WTC11 (cell line): ENCODE data around the gene GNG8. TPM values are rescaled to one million over a fixed set of nuclear protein-coding genes. Genes with fewer than 3 reads are reported as not detected.

ENCODE experiments used
- ATAC-seq: fragments of 200-7000 bp; cut with Tn5 transposase; 2 replicates; pipeline ENCODE4 v1.10.0; 2021; ENCODE audit warnings: mild to moderate bottlenecking, moderate library complexity
- CTCF ChIA-PET: fragments of 300-600 bp; sonication (Branson Sonifier 250); formaldehyde crosslinking; loops from one replicate; lab custom pipeline; 2021; ENCODE audit warnings: antibody characterized with exemption; lab: Charles Lee
- POLR2A ChIA-PET: fragments of 350-600 bp; sonication (Branson Sonifier 250); formaldehyde crosslinking; loops from one replicate; lab custom pipeline; 2021; ENCODE audit warnings: antibody characterized with exemption; lab: Charles Lee
- DNase-seq: peaks from one replicate; pipeline ENCODE4 v3.0.0; 2021; ENCODE audit warnings: low spot score
- H3K27ac Mint-ChIP-seq: 2 replicates; pipeline ENCODE4 v1.8.0; 2021; ENCODE audit warnings: mixed read lengths
- H3K27me3 Mint-ChIP-seq: 2 replicates; pipeline ENCODE4 v1.8.0; 2021; ENCODE audit warnings: low read depth, mild to moderate bottlenecking, moderate library complexity, mixed read lengths
- H3K36me3 Mint-ChIP-seq: 2 replicates; pipeline ENCODE4 v1.8.0; 2021; ENCODE audit warnings: mixed read lengths
- H3K4me1 Mint-ChIP-seq: 2 replicates; pipeline ENCODE4 v1.8.0; 2022; ENCODE audit warnings: mixed read lengths
- H3K4me3 Mint-ChIP-seq: 2 replicates; pipeline ENCODE4 v1.8.0; 2021; ENCODE audit warnings: mild to moderate bottlenecking, moderate library complexity, mixed read lengths
- H3K9me3 Mint-ChIP-seq: 2 replicates; pipeline ENCODE4 v1.8.0; 2021; ENCODE audit warnings: mixed read lengths
- ATF3 ChIP-seq: sonication (generic); formaldehyde crosslinking; conservative IDR thresholded peaks from 2 replicates; pipeline ENCODE4 v1.8.1; 2022; ENCODE audit warnings: mild to moderate bottlenecking, missing genetic modification reagents
- CREM ChIP-seq: sonication (generic); formaldehyde crosslinking; IDR thresholded peaks from 2 replicates; pipeline ENCODE4 v1.8.1; 2022; ENCODE audit warnings: mild to moderate bottlenecking, missing genetic modification reagents, moderate library complexity
- CTCF ChIP-seq: fragments of 200-600 bp; IDR thresholded peaks from 2 replicates; pipeline ENCODE4 v1.8.0; 2022; ENCODE audit warnings: antibody characterized with exemption
- ELF4 ChIP-seq: sonication (generic); formaldehyde crosslinking; IDR thresholded peaks from 2 replicates; pipeline ENCODE4 v1.8.1; 2022; ENCODE audit warnings: low read depth, mild to moderate bottlenecking, moderate library complexity, missing genetic modification reagents
- ESRRA ChIP-seq: sonication (generic); formaldehyde crosslinking; IDR thresholded peaks from 2 replicates; pipeline ENCODE4 v1.8.1; 2022; ENCODE audit warnings: mild to moderate bottlenecking, missing genetic modification reagents, borderline replicate concordance
- ETV6 ChIP-seq: sonication (generic); formaldehyde crosslinking; IDR thresholded peaks from 2 replicates; pipeline ENCODE4 v1.8.1; 2022; ENCODE audit warnings: mild to moderate bottlenecking, missing genetic modification reagents
- FOXJ3 ChIP-seq: sonication (generic); formaldehyde crosslinking; IDR thresholded peaks from 2 replicates; pipeline ENCODE4 v1.9.0; 2021; ENCODE audit warnings: missing genetic modification reagents, mild to moderate bottlenecking, borderline replicate concordance
- GABPB1 ChIP-seq: sonication (generic); formaldehyde crosslinking; IDR thresholded peaks from 2 replicates; pipeline ENCODE4 v1.8.1; 2023; ENCODE audit warnings: mild to moderate bottlenecking, missing genetic modification reagents
- GTF2I ChIP-seq: fragments of 250-450 bp; sonication (Bioruptor Pico); conservative IDR thresholded peaks from 2 replicates; pipeline ENCODE4 v1.4.0; 2021; ENCODE audit warnings: mild to moderate bottlenecking
- KAT7 ChIP-seq: sonication (generic); formaldehyde crosslinking; IDR thresholded peaks from 2 replicates; pipeline ENCODE4 v1.8.1; 2023; ENCODE audit warnings: missing genetic modification reagents, mild to moderate bottlenecking, borderline replicate concordance
- NFE2L1 ChIP-seq: sonication (generic); formaldehyde crosslinking; IDR thresholded peaks from 2 replicates; pipeline ENCODE4 v1.8.1; 2023; ENCODE audit warnings: missing genetic modification reagents
- NR3C1 ChIP-seq: sonication (generic); formaldehyde crosslinking; conservative IDR thresholded peaks from 2 replicates; pipeline ENCODE4 v1.8.1; 2023; ENCODE audit warnings: low read depth, mild to moderate bottlenecking, missing genetic modification reagents
- SP1 ChIP-seq: sonication (generic); formaldehyde crosslinking; conservative IDR thresholded peaks from 2 replicates; pipeline ENCODE4 v1.8.1; 2022; ENCODE audit warnings: missing genetic modification reagents
- TP53 ChIP-seq: sonication (generic); formaldehyde crosslinking; IDR thresholded peaks from 2 replicates; pipeline ENCODE4 v1.8.1; 2023; ENCODE audit warnings: mild to moderate bottlenecking, missing genetic modification reagents
- ZNF219 ChIP-seq: sonication (generic); formaldehyde crosslinking; IDR thresholded peaks from 2 replicates; pipeline ENCODE4 v1.8.0; 2023; ENCODE audit warnings: missing genetic modification reagents, mild to moderate bottlenecking, borderline replicate concordance
- ZNF263 ChIP-seq: sonication (generic); formaldehyde crosslinking; IDR thresholded peaks from 2 replicates; pipeline ENCODE4 v1.8.1; 2022; ENCODE audit warnings: low read depth, mild to moderate bottlenecking, moderate library complexity, missing genetic modification reagents
- ZNF396 ChIP-seq: fragments of 250-450 bp; sonication (Bioruptor Pico); IDR thresholded peaks from 2 replicates; pipeline ENCODE4 v1.8.0; 2021; ENCODE audit warnings: mild to moderate bottlenecking, moderate library complexity, borderline replicate concordance
- ZNF423 ChIP-seq: fragments of 250-450 bp; sonication (Bioruptor Pico); IDR thresholded peaks from 2 replicates; pipeline ENCODE4 v2.1.2; 2022; ENCODE audit warnings: mild to moderate bottlenecking, moderate library complexity
- ZNF512 ChIP-seq: sonication (generic); formaldehyde crosslinking; IDR thresholded peaks from 2 replicates; pipeline ENCODE4 v1.8.1; 2022; ENCODE audit warnings: missing genetic modification reagents, borderline replicate concordance
- total RNA-seq: library from RNA; stranded (reverse); gene quantifications from 3 replicates; pipeline ENCODE4 v1.2.3, GENCODE V29; 2021
- TF ChIP-seq, protein P1 (sequence below): sonication (generic); formaldehyde crosslinking; IDR thresholded peaks from 2 replicates; pipeline ENCODE4 v1.8.1; 2023; ENCODE audit warnings: mild to moderate bottlenecking, missing genetic modification reagents, moderate library complexity
- TF ChIP-seq, protein P2 (sequence below): fragments of 250-450 bp; sonication (Bioruptor Pico); IDR thresholded peaks from 2 replicates; pipeline ENCODE4 v1.9.0; 2021; ENCODE audit warnings: mild to moderate bottlenecking
- TF ChIP-seq, protein P3 (sequence below): sonication (generic); formaldehyde crosslinking; IDR thresholded peaks from 2 replicates; pipeline ENCODE4 v1.8.1; 2022; ENCODE audit warnings: low read depth, mild to moderate bottlenecking, moderate library complexity, missing genetic modification reagents, borderline replicate concordance

Gene GNG8
- total RNA-seq, 1 experiment from 2014 or later, result not detected

DNA sequence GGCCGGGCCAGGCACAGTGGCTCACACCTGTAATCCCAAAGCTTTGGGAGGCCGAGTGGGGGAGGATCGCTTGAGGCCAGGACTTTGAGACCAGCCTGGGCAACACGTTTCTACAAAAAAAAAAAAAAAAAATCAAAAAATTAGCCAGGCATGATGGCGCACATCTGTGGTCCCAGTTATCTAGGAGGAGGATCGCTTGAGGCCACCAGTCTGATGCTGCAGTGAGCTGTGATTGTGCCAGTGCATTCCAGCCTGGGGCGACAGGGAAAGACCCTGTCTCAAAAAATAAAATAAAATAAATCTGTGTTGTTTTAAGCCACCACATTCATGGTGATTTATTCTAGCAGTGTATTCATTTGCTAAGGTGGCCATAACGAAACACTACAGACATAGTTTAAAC lies 29.1 kb upstream of the GNG8 start:
- Mint-ChIP-seq H3K4me3 (no peak overlapping the region), H3K36me3 (no peaks in the 10 kb centered on the region), H3K27ac (no peak overlapping the region), H3K4me1 (peaks cover 8% of the 10 kb centered on the region), H3K9me3 (no peaks in the 10 kb centered on the region), H3K27me3 (peaks cover 17% of the 10 kb centered on the region)
- TF ChIP-seq ZNF263 (CRISPR knock-in tag) (no peak), GABPB1 (CRISPR knock-in tag) (no peak)
- TF ChIP-seq, protein P1, sequence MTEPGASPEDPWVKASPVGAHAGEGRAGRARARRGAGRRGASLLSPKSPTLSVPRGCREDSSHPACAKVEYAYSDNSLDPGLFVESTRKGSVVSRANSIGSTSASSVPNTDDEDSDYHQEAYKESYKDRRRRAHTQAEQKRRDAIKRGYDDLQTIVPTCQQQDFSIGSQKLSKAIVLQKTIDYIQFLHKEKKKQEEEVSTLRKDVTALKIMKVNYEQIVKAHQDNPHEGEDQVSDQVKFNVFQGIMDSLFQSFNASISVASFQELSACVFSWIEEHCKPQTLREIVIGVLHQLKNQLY, result no peak
- TF ChIP-seq, protein P2, sequence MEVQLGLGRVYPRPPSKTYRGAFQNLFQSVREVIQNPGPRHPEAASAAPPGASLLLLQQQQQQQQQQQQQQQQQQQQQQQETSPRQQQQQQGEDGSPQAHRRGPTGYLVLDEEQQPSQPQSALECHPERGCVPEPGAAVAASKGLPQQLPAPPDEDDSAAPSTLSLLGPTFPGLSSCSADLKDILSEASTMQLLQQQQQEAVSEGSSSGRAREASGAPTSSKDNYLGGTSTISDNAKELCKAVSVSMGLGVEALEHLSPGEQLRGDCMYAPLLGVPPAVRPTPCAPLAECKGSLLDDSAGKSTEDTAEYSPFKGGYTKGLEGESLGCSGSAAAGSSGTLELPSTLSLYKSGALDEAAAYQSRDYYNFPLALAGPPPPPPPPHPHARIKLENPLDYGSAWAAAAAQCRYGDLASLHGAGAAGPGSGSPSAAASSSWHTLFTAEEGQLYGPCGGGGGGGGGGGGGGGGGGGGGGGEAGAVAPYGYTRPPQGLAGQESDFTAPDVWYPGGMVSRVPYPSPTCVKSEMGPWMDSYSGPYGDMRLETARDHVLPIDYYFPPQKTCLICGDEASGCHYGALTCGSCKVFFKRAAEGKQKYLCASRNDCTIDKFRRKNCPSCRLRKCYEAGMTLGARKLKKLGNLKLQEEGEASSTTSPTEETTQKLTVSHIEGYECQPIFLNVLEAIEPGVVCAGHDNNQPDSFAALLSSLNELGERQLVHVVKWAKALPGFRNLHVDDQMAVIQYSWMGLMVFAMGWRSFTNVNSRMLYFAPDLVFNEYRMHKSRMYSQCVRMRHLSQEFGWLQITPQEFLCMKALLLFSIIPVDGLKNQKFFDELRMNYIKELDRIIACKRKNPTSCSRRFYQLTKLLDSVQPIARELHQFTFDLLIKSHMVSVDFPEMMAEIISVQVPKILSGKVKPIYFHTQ, result no peak
- no peak for ATAC-seq
- CTCF ChIA-PET, result interaction anchor here (0.7 to 11.0 kb wide), 2 partner anchors 49 to 84 kb away, joined by 3 to 484 read pairs; no protein-coding TSS in a partner anchor
- DNase-seq, result no peak
- POLR2A ChIA-PET, result no interaction called here

DNA sequence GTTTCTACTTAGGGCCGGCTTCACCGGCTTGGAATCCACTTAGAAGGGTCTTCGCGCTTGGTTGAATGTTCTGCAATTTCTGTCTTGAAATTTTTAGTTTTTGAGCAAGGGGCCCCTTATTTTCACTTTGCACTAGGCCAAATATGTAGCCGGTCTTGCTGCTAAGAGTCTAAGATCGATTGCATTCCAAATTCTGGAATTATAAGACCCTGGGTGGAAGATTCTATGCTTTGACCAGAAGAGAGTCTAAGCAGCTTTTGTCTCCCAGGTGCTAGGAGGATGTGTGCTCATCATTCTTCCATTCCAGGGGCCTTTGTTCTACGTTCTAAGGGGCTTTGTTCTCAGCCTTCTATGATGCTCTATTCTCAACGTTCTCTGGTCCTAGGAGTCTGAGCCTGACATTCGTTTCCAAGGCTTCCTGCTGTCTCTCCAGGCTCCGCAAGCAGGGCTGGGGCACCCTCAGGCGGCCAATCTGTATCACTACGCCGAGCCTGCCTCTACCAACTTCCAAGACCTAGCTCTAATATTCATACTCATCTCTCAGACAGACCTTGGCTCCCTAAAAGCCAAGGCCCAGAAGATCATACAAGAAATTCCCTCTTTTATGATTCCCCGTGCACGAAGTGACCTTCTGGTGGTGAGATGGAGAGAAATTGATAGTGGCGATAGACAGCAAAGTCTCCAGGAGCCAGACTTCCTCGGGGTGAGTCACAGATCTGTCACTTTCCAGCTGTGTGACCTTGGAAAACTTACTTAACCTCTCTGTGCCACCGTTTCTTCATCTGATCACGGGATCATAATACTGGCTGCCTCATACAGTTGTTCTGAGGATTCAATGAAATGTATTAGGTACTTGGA lies 26.0 kb upstream of the GNG8 start:
- H3K27me3 Mint-ChIP-seq, result peaks cover 44% of the 10 kb centered on the region
- H3K4me1 Mint-ChIP-seq, result peaks cover 19% of the 10 kb centered on the region
- no peaks in the 10 kb centered on the region for H3K9me3 Mint-ChIP-seq
- ATAC-seq (peak; percentile 29), DNase-seq (peak; percentile 86)
- ChIA-PET POLR2A (interaction anchor here (0.5 to 2.0 kb wide), 9 partner anchors 25 to 166 kb away, joined by 3 to 6 read pairs (median 3); partner anchors contain the start of gene PNMA8B), CTCF (interaction anchor here (0.5 to 11.0 kb wide), 39 partner anchors 9 to 249 kb away, joined by 3 to 484 read pairs (median 9); partner anchors contain the start of genes CALM3, CCDC8, GNG8 and PRKD2)
- TF ChIP-seq GTF2I (CRISPR knock-in tag), result peak; percentile 59; the same call in 1 of the 2 replicates
- TF ChIP-seq TP53, result no peak
- TF ChIP-seq ELF4 (CRISPR knock-in tag), result no peak
- no peak for TF ChIP-seq ATF3 (CRISPR knock-in tag)
- TF ChIP-seq, protein P3, sequence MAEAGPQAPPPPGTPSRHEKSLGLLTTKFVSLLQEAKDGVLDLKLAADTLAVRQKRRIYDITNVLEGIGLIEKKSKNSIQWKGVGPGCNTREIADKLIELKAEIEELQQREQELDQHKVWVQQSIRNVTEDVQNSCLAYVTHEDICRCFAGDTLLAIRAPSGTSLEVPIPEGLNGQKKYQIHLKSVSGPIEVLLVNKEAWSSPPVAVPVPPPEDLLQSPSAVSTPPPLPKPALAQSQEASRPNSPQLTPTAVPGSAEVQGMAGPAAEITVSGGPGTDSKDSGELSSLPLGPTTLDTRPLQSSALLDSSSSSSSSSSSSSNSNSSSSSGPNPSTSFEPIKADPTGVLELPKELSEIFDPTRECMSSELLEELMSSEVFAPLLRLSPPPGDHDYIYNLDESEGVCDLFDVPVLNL (CRISPR knock-in tag), result no peak
- TF ChIP-seq SP1, result no peak
- TF ChIP-seq, protein P1, result no peak
- no peak for TF ChIP-seq ESRRA (CRISPR knock-in tag)
- TF ChIP-seq KAT7 (CRISPR knock-in tag), result no peak
- TF ChIP-seq NFE2L1, result no peak
- TF ChIP-seq ZNF396 (CRISPR knock-in tag), result no peak
- no peak for TF ChIP-seq ETV6 (CRISPR knock-in tag)
- TF ChIP-seq ZNF219 (CRISPR knock-in tag), result no peak
- no peak for TF ChIP-seq ZNF423 (CRISPR knock-in tag)
- no peak for TF ChIP-seq ZNF512 (CRISPR knock-in tag)
- TF ChIP-seq CTCF, result peak; percentile 33; the same call in 1 of the 2 replicates
- 0 out of 2 replicates have a peak, but pooled peaks have one; percentile 15 for TF ChIP-seq CREM
- no peak for TF ChIP-seq FOXJ3
- TF ChIP-seq NR3C1, result no peak
- H3K27ac Mint-ChIP-seq, result peak overlapping the region; percentile 85
- H3K36me3 Mint-ChIP-seq, result no peaks in the 10 kb centered on the region
- peak overlapping the region; percentile 61 for H3K4me3 Mint-ChIP-seq
